H1 (cell line): Measurements from ENCODE around the gene CLCN5. TPM values are rescaled to one million over a fixed set of nuclear protein-coding genes. Genes with fewer than 3 reads are reported as not detected.

Experiments
- RNF2 ChIP-seq: fragments of 200-900, 300-1000 bp; sonication (generic); IDR thresholded peaks from 2 replicates; pipeline ENCODE4 v1.7.1; 2016; ENCODE audit warnings: borderline replicate concordance, low read depth, mild to moderate bottlenecking, antibody characterized with exemption, low read length; ENCODE audit not compliant: poor library complexity, severe bottlenecking; ENCODE audit errors: missing control alignments
- polyA plus RNA-seq, 7 experiments: library from polyadenylated mRNA; depleted of rRNA in 3 of 7; stranded (reverse) in 5 of 7; unstranded in 2 of 7; fragments of >200 nt in 5 of 7; fragments of 200-250 nt in 2 of 7; gene quantifications; 1 replicate in 5 of 7; 2 replicates in 1 of 7; 4 replicates in 1 of 7; pipeline versions ENCODE4 v1.2.1 to v1.2.3, GENCODE V29; 2011 to 2013; ENCODE audit warnings: missing spikeins in 2 of 7, mixed read lengths in 2 of 7
- total RNA-seq: library from RNA; stranded (reverse); fragmentation: NEBNext Ultra II Directional; extraction: Animal tissue kit (Norgen Biotek cat#: 25700); gene quantifications from 2 replicates; pipeline ENCODE4 v1.2.1, GENCODE V29; 2021

CLCN5 gene
- total and polyA plus RNA-seq, 2 of the 8 experiments (the other 6 are each of a cell fraction or from before 2014, with no cell fraction given) = 4.2 to 9.7 TPM

- TF ChIP-seq RNF2 = no peak
Measured at GRCh38 chrX:49901048-49901447, 21.3 kb upstream of the CLCN5 start (continued).
